ENCODE measurements around the gene PNKD. TPM values are rescaled to one million over a fixed set of nuclear protein-coding genes. Genes with fewer than 3 reads are reported as not detected.

Gene PNKD
- total RNA-seq, 1 experiment from 2014 or later = 58.1 TPM

DNA sequence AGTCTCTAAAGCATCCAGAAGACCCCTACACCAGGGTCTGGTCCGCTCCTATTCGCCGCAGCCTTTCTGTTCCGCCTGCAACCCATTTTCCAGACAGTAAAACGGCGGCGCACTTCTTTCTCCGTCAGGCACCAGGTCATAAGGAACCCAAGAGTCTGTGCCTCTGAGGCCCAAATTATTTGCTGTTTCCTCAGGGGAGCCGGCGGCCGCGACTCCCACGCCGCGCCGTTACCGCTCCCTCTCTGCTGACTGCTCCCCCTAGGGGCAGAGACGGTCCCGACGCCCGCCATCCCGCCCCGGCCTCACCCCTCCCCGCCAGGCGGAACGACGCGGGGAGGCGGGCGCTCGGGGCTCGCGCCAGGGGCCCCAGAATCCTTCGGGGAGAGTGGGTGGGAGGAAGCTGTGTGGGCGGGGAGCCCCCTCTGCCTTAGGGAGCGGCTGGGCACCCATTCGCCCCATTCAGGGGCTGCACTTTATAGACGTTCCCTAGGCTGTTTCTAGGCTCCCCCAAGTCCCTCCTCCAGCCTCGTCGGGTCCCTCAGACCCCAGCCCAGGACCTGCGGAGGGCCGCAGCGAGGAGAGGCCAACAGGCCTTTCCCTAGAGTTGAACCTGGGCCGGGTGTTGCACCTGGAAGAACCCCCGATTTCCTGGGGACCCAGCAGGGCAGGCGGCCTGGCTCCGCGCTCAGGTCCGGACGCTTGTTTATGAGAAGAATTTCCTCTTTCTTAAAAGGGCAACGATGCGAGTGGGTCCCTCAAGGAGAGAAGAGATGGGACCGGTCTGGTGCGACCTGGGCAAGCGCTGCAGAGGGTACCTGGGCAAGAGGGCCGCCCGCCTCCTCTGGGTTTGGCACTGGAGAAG is 125.7 kb downstream of the PNKD start:
- DNase-seq (ENCODE audit: low read depth, low spot score) (peak; percentile 96), ATAC-seq (peak; percentile 61)
- no peaks in the 10 kb centered on the region for H3K9me2 ChIP-seq (ENCODE audit: insufficient read depth)
- H2AFZ ChIP-seq (ENCODE audit: low read depth, low read length, poor library complexity, severe bottlenecking) = peak overlapping the region; percentile 94
- H3K4me3 ChIP-seq (replicated peaks in 1 of 2; ENCODE audit: low read depth in 1 of 2, low read length in 2 of 2) = peak overlapping the region; percentile 63 to 85
- peaks cover 24 to 57% of the 10 kb centered on the region in 2 experiments for H3K4me1 ChIP-seq (ENCODE audit: control insufficient read depth in 1 of 2, insufficient read depth in 2 of 2, low read length in 2 of 2)
- H3K79me2 ChIP-seq (ENCODE audit: insufficient read depth, low read length) = peaks cover 22% of the 10 kb centered on the region
- RAD21 ChIA-PET (ENCODE audit: low non-redundant PET in 1 of 2, low total read pairs in 2 of 2, uncharacterized antibody in 2 of 2, unreplicated experiment in 2 of 2) = interaction anchor here in 1 of 2 experiments (0.7 kb wide), 1 partner anchor 94 kb away, joined by 3 read pairs; no protein-coding TSS in a partner anchor
- no peaks in the 10 kb centered on the region for H3K27me3 ChIP-seq (ENCODE audit: insufficient read depth, low read length)
- intact Hi-C loops (cut with micrococcal nuclease) = loop anchor here (1.0 to 2.0 kb wide), 4 partner anchors 95 to 210 kb away; partner anchors contain the start of gene TMBIM1
- no peaks in the 10 kb centered on the region for H3K9me3 ChIP-seq (ENCODE audit: control insufficient read depth in 1 of 2, insufficient read depth in 1 of 2, low read depth in 1 of 2, low read length in 2 of 2)
- H4K20me1 ChIP-seq (ENCODE audit: insufficient read depth) = no peaks in the 10 kb centered on the region
- peak overlapping the region; percentile 92 for H3K9ac ChIP-seq (ENCODE audit: low read length)
- H3K36me3 ChIP-seq (ENCODE audit: control insufficient read depth in 1 of 2, insufficient read depth in 2 of 2, low read length in 2 of 2) = no peaks in the 10 kb centered on the region
- CTCF ChIA-PET = interaction anchor here (0.8 to 2.6 kb wide), 10 partner anchors 9 to 209 kb away, joined by 3 to 22 read pairs (median 5); partner anchors contain the start of genes AAMP and PNKD
- POLR2A ChIA-PET = interaction anchor here (0.7 to 1.2 kb wide), 3 partner anchors 93 to 126 kb away, joined by 3 to 5 read pairs (median 4); partner anchors contain the start of genes AAMP and PNKD
- H3K4me2 ChIP-seq (ENCODE audit: low read length) = peak overlapping the region; percentile 90
- BruUV-seq (replicated peaks) = no TSS peak
- TF ChIP-seq SRF (IDR thresholded peaks at IDR 0.05; ENCODE audit: low read depth) (no peak), EGR1 (IDR thresholded peaks at IDR 0.05; ENCODE audit: low read depth) (no peak), POLR2AphosphoS5 (IDR thresholded peaks at IDR 0.05; ENCODE audit: low read depth, low read length) (peak; percentile 65; the same call in 1 of the 2 replicates), CBX3 (IDR thresholded peaks at IDR 0.05; ENCODE audit: low read depth) (no peak), POLR2A (IDR thresholded peaks at IDR 0.05; ENCODE audit: borderline replicate concordance, extremely low read depth, insufficient read depth, insufficient read length) (peak; percentile 15), EZH2 (IDR thresholded peaks at IDR 0.05) (no peak), CEBPB (IDR thresholded peaks at IDR 0.05; ENCODE audit: low read depth) (no peak), YY1 (IDR thresholded peaks at IDR 0.05; ENCODE audit: extremely low read depth, insufficient replicate concordance, low read depth, low read length) (peak; percentile 85)
- TF ChIP-seq, protein P1, sequence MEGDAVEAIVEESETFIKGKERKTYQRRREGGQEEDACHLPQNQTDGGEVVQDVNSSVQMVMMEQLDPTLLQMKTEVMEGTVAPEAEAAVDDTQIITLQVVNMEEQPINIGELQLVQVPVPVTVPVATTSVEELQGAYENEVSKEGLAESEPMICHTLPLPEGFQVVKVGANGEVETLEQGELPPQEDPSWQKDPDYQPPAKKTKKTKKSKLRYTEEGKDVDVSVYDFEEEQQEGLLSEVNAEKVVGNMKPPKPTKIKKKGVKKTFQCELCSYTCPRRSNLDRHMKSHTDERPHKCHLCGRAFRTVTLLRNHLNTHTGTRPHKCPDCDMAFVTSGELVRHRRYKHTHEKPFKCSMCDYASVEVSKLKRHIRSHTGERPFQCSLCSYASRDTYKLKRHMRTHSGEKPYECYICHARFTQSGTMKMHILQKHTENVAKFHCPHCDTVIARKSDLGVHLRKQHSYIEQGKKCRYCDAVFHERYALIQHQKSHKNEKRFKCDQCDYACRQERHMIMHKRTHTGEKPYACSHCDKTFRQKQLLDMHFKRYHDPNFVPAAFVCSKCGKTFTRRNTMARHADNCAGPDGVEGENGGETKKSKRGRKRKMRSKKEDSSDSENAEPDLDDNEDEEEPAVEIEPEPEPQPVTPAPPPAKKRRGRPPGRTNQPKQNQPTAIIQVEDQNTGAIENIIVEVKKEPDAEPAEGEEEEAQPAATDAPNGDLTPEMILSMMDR (IDR thresholded peaks at IDR 0.05 in 2 of 3, conservative IDR thresholded peaks at IDR 0.05 in 1 of 3; ENCODE audit: borderline replicate concordance in 1 of 3, insufficient read depth in 1 of 3, low read depth in 2 of 3, low read length in 2 of 3) = peak in 2 of 3 experiments; percentile 76 to 83; a peak in 4 of 6 replicates
- TF ChIP-seq, protein P2, sequence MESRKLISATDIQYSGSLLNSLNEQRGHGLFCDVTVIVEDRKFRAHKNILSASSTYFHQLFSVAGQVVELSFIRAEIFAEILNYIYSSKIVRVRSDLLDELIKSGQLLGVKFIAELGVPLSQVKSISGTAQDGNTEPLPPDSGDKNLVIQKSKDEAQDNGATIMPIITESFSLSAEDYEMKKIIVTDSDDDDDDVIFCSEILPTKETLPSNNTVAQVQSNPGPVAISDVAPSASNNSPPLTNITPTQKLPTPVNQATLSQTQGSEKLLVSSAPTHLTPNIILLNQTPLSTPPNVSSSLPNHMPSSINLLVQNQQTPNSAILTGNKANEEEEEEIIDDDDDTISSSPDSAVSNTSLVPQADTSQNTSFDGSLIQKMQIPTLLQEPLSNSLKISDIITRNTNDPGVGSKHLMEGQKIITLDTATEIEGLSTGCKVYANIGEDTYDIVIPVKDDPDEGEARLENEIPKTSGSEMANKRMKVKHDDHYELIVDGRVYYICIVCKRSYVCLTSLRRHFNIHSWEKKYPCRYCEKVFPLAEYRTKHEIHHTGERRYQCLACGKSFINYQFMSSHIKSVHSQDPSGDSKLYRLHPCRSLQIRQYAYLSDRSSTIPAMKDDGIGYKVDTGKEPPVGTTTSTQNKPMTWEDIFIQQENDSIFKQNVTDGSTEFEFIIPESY (IDR thresholded peaks at IDR 0.05; ENCODE audit: extremely low read depth, insufficient replicate concordance, low read length) = peak; percentile 62
- TF ChIP-seq, protein P3, sequence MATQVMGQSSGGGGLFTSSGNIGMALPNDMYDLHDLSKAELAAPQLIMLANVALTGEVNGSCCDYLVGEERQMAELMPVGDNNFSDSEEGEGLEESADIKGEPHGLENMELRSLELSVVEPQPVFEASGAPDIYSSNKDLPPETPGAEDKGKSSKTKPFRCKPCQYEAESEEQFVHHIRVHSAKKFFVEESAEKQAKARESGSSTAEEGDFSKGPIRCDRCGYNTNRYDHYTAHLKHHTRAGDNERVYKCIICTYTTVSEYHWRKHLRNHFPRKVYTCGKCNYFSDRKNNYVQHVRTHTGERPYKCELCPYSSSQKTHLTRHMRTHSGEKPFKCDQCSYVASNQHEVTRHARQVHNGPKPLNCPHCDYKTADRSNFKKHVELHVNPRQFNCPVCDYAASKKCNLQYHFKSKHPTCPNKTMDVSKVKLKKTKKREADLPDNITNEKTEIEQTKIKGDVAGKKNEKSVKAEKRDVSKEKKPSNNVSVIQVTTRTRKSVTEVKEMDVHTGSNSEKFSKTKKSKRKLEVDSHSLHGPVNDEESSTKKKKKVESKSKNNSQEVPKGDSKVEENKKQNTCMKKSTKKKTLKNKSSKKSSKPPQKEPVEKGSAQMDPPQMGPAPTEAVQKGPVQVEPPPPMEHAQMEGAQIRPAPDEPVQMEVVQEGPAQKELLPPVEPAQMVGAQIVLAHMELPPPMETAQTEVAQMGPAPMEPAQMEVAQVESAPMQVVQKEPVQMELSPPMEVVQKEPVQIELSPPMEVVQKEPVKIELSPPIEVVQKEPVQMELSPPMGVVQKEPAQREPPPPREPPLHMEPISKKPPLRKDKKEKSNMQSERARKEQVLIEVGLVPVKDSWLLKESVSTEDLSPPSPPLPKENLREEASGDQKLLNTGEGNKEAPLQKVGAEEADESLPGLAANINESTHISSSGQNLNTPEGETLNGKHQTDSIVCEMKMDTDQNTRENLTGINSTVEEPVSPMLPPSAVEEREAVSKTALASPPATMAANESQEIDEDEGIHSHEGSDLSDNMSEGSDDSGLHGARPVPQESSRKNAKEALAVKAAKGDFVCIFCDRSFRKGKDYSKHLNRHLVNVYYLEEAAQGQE (IDR thresholded peaks at IDR 0.05; ENCODE audit: low read depth) = no peak
- peak overlapping the region; percentile 99 for H3K27ac ChIP-seq (ENCODE audit: low read depth, low read length)
